Astrocyte of the spinal cord (primary cell): ENCODE results near the gene STT3B.

Source experiments
- DNase-seq: peaks from one replicate; pipeline ENCODE4 v3.0.0; 2011; ENCODE audit warnings: low read depth, low spot score
- H3K4me3 ChIP-seq: 2 replicates; pipeline ENCODE4 v1.5.1; 2011; ENCODE audit warnings: low read depth, mild to moderate bottlenecking, low read length, moderate library complexity
- in situ Hi-C: cut with HindIII; loops from 2 replicates; pipeline ENCODE4 v1.10.0; 2017; ENCODE audit warnings: low sequenced_read_pairs
- TF ChIP-seq, protein P1 (sequence below): IDR thresholded peaks from 2 replicates; pipeline ENCODE4 v1.5.1; 2012; ENCODE audit warnings: low read depth, mild to moderate bottlenecking, low read length, inconsistent platforms

Gene STT3B

DNA sequence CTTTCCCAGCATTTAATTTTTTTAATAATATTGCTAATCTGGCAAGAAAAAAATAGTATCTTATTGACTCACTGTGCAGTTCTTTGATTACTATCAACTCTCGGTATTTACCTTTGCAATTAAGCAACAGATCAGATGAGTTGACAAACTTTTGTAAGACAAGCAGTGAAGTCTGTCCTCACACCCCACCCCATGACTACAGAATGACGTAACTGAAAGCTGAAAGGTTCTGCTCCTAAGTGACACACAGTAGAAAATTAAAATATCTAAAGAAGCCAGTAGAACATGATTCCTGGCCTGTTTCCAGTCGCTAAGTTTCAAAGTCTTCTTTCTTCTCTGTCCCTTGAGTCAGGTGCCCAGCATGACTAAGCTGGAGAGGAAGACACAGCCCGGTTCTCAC, 135.5 kb downstream of the STT3B start:
- TF ChIP-seq, protein P1, sequence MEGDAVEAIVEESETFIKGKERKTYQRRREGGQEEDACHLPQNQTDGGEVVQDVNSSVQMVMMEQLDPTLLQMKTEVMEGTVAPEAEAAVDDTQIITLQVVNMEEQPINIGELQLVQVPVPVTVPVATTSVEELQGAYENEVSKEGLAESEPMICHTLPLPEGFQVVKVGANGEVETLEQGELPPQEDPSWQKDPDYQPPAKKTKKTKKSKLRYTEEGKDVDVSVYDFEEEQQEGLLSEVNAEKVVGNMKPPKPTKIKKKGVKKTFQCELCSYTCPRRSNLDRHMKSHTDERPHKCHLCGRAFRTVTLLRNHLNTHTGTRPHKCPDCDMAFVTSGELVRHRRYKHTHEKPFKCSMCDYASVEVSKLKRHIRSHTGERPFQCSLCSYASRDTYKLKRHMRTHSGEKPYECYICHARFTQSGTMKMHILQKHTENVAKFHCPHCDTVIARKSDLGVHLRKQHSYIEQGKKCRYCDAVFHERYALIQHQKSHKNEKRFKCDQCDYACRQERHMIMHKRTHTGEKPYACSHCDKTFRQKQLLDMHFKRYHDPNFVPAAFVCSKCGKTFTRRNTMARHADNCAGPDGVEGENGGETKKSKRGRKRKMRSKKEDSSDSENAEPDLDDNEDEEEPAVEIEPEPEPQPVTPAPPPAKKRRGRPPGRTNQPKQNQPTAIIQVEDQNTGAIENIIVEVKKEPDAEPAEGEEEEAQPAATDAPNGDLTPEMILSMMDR = no peak
- DNase-seq = no peak
- no peak overlapping the region for H3K4me3 ChIP-seq
- in situ Hi-C loops = no loop called here

DNA sequence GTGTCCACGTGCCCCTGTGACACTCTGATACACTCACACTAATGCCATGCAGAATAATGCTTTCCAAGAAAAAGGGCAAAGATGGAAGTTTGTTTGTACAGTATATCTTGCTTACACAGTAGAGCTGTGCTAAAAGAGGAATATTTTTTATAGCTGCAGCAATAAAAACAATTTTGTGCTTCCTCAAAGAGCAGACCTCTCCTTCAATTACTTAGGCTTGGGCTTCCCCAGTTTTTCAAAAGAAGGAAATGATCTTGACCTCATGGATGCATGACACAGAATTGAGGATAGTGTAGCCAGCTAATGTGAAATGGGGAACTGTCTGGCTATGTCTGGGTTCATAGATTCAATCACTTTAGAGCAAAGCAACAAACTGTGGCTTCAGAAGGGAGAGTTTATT, 137.4 kb downstream of the STT3B start:
- in situ Hi-C loops = no loop called here
- TF ChIP-seq, protein P1 = no peak
- H3K4me3 ChIP-seq = no peak overlapping the region
- DNase-seq = no peak

DNA sequence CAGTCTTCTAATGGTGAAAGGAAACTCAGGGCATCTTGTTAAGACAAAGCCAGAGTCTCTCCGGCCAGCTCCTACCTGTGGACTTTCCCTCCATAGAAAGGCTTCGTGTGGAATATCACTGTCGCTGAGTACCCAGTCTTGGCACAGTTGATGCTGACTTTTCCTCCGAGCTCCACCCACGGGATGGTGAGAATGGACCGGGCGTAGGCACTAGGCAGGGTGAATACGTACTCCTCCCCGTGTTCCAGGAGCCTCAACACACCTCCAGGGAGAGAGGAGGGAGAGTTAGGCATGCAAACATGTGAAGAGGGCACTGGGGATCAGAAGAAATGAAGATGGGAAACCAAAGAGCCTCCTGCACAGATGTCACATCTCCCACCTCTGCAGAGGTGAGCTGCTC, 138.0 kb downstream of the STT3B start:
- in situ Hi-C loops = no loop called here
- TF ChIP-seq, protein P1 = no peak
- DNase-seq = no peak
- H3K4me3 ChIP-seq = no peak overlapping the region

DNA sequence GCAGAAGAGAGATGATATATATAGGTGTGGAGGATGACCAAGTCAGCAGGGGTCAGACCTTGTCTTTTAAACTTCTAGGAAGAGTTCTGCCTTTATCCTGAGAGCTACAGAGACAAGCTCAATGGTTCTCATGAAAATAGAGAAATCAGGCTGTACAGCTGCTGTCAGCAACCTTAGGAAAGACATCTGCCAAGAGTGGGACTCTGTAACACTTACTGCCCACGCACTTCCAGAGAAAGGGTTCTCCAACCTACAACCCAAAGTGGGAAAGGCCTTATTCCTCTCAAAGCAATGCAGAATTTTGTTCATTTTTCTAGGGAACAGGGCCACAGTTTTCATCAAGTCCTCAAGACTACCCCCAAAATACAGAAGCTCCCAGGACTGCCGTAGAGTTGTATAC, 138.7 kb downstream of the STT3B start:
- no peak overlapping the region for H3K4me3 ChIP-seq
- in situ Hi-C loops = no loop called here
- no peak for DNase-seq
- TF ChIP-seq, protein P1 = no peak

DNA sequence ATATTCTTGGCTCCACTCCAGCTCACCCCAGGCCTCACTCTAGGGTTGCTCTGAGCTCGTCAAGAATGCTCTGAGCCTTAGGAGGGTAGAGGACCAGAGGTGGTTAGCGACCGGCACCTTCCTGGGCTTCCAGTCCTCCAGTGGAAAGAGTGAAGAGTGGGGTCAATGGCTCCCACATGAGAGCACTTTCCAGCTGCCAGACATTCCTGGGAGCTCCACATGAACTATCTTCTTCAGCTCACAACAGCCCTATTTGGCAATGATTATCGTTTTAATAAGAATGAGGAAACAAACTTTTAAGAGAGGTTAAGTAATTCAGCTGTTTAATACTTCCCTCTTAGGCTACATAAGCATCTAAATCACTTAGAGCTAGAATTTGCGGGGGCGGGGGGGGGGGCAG, 139.3 kb downstream of the STT3B start:
- in situ Hi-C loops = no loop called here
- TF ChIP-seq, protein P1 = no peak
- DNase-seq = no peak
- no peak overlapping the region for H3K4me3 ChIP-seq

DNA sequence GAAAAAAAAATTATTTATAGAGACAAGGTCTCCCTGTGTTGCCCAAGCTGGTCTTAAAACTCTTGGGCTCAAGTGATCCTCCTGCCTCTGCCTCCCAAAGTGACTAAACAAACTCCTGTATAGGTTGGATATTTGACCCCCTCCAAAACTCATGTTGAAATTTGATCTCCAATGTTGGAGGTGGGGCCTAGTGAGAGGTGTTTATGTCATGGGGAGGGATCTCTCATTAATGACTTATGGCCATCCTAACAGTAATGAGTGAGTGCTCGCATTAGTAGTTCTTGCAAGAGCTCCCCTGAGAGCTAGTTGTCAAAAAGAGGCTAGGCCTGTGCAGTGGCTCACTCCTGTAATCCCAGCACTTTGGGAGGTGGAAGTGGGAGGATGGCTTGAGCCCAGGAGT, 141.2 kb downstream of the STT3B start:
- no peak overlapping the region for H3K4me3 ChIP-seq
- TF ChIP-seq, protein P1 = no peak
- no peak for DNase-seq
- in situ Hi-C loops = no loop called here

DNA sequence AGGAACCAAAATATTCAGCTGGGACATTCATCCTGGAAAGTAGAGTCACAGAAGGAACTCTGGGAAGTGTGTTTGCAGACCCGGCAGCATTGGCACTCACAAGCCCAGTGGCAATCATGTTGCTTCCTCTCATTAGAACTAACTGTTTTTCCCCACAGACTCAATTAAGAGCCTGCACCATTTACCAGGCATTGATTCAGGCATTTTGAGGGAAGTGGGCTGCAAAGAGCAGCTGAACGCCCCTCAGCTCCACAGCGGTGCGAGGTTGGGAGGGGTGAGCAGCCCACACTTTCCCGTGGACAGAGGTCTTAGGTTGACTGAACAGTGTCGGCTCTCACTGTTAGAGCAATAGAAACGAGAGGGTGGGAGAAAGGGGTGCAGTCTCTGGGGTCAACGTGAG, 143.8 kb downstream of the STT3B start:
- TF ChIP-seq, protein P1 = no peak
- no peak for DNase-seq
- in situ Hi-C loops = no loop called here
- H3K4me3 ChIP-seq = no peak overlapping the region
